Mesothelial cell of epicardium (in vitro differentiated cells): ENCODE data around the gene KCNJ15. TPM values are rescaled to one million over a fixed set of nuclear protein-coding genes. Genes with fewer than 3 reads are reported as not detected.

Source experiments
- DNase-seq, 2 experiments: peaks; one replicate each; pipeline ENCODE4 v3.0.0; 2021; ENCODE audit warnings: low spot score in 2 of 2; ENCODE audit not compliant: unreplicated experiment in 2 of 2
- H3K27ac Mint-ChIP-seq: 2 replicates; pipeline ENCODE4 v1.8.0; 2021; ENCODE audit warnings: mixed read lengths
- H3K27me3 Mint-ChIP-seq: 2 replicates; pipeline ENCODE4 v1.8.0; 2021; ENCODE audit warnings: low read depth, mixed read lengths
- H3K36me3 Mint-ChIP-seq: 2 replicates; pipeline ENCODE4 v1.8.0; 2021; ENCODE audit warnings: mixed read lengths
- H3K4me1 Mint-ChIP-seq: 2 replicates; pipeline ENCODE4 v1.8.0; 2021; ENCODE audit warnings: mixed read lengths
- H3K4me3 Mint-ChIP-seq: 2 replicates; pipeline ENCODE4 v1.8.0; 2021; ENCODE audit warnings: mild to moderate bottlenecking, moderate library complexity, mixed read lengths
- H3K9me3 Mint-ChIP-seq: 2 replicates; pipeline ENCODE4 v1.8.0; 2021; ENCODE audit warnings: mixed read lengths
- CTCF ChIP-seq: fragments of 200-600 bp; sonication (generic); IDR thresholded peaks from one replicate; pipeline ENCODE4 v1.5.0; 2021; ENCODE audit warnings: antibody characterized with exemption; ENCODE audit not compliant: unreplicated experiment
- total RNA-seq: library from RNA; stranded (reverse); gene quantifications from 3 replicates; pipeline ENCODE4 v1.2.1, GENCODE V29; 2021

The KCNJ15 gene
- total RNA-seq, 1 donor from 2014 or later = 1.9 TPM

- Mint-ChIP-seq H3K4me3 (no peak overlapping the region), H3K27me3 (no peaks in the 10 kb centered on the region), H3K9me3 (no peaks in the 10 kb centered on the region), H3K36me3 (no peaks in the 10 kb centered on the region), H3K4me1 (no peaks in the 10 kb centered on the region), H3K27ac (no peak overlapping the region)
- DNase-seq = no peak
- no peak for TF ChIP-seq CTCF
Measured at GRCh38 chr21:38337793-38338192, 81.0 kb downstream of the KCNJ15 start.

- Mint-ChIP-seq H3K4me1 (no peaks in the 10 kb centered on the region), H3K9me3 (no peaks in the 10 kb centered on the region), H3K27ac (no peak overlapping the region), H3K36me3 (no peaks in the 10 kb centered on the region), H3K27me3 (no peaks in the 10 kb centered on the region), H3K4me3 (no peak overlapping the region)
- DNase-seq = no peak
- TF ChIP-seq CTCF = no peak
Measured at GRCh38 chr21:38340131-38340530, 83.3 kb downstream of the KCNJ15 start.

- DNase-seq = no peak
- H3K9me3 Mint-ChIP-seq = no peaks in the 10 kb centered on the region
- H3K27ac Mint-ChIP-seq = no peak overlapping the region
- H3K36me3 Mint-ChIP-seq = no peaks in the 10 kb centered on the region
- no peak for TF ChIP-seq CTCF
- no peaks in the 10 kb centered on the region for H3K4me1 Mint-ChIP-seq
- no peaks in the 10 kb centered on the region for H3K27me3 Mint-ChIP-seq
- H3K4me3 Mint-ChIP-seq = no peak overlapping the region
Measured at GRCh38 chr21:38341546-38342012, 84.8 kb downstream of the KCNJ15 start.

GRCh38 chr21:38342739-38343138 is 85.9 kb downstream of the KCNJ15 start:
- Mint-ChIP-seq H3K27ac (no peak overlapping the region), H3K27me3 (peaks cover 4% of the 10 kb centered on the region), H3K4me1 (no peaks in the 10 kb centered on the region), H3K4me3 (no peak overlapping the region), H3K36me3 (no peaks in the 10 kb centered on the region), H3K9me3 (no peaks in the 10 kb centered on the region)
- TF ChIP-seq CTCF = no peak
- DNase-seq = no peak

GRCh38 chr21:38343691-38344090 is 86.9 kb downstream of the KCNJ15 start:
- no peak for DNase-seq
- H3K27me3 Mint-ChIP-seq = peaks cover 4% of the 10 kb centered on the region
- no peaks in the 10 kb centered on the region for H3K36me3 Mint-ChIP-seq
- TF ChIP-seq CTCF = no peak
- no peaks in the 10 kb centered on the region for H3K9me3 Mint-ChIP-seq
- H3K27ac Mint-ChIP-seq = no peak overlapping the region
- H3K4me1 Mint-ChIP-seq = peaks cover 3% of the 10 kb centered on the region
- no peak overlapping the region for H3K4me3 Mint-ChIP-seq

- H3K27ac Mint-ChIP-seq = no peak overlapping the region
- no peaks in the 10 kb centered on the region for H3K9me3 Mint-ChIP-seq
- H3K36me3 Mint-ChIP-seq = no peaks in the 10 kb centered on the region
- H3K4me3 Mint-ChIP-seq = no peak overlapping the region
- peaks cover 9% of the 10 kb centered on the region for H3K27me3 Mint-ChIP-seq
- peaks cover 17% of the 10 kb centered on the region for H3K4me1 Mint-ChIP-seq
- no peak for TF ChIP-seq CTCF
- DNase-seq = no peak
Measured at GRCh38 chr21:38346286-38346685, 89.5 kb downstream of the KCNJ15 start.
